Body of pancreas (tissue), 4 donors: Measurements from ENCODE around the gene ARHGAP12. TPM values are rescaled to one million over a fixed set of nuclear protein-coding genes. Genes with fewer than 3 reads are reported as not detected.

Experiments
- ATAC-seq: fragments of 150-250 bp; one replicate; pipeline ENCODE4 v1.9.1; 2016
- DNase-seq, 4 donors: peaks; one replicate each; pipeline ENCODE4 v3.0.0-alpha.2; 2019
- H3K27ac ChIP-seq, 4 donors: fragments of 200-600 bp; sonication (generic); 1 replicate in 3 of 4; 2 replicates in 1 of 4; pipeline versions ENCODE4 v1.5.1 to v1.6.1; 2016 to 2019; ENCODE audit warnings: mild to moderate bottlenecking in 1 of 4, mixed read lengths in 1 of 4, moderate library complexity in 1 of 4
- H3K27me3 ChIP-seq, 2 donors: fragments of 200-600 bp; sonication (generic); one replicate each; pipeline ENCODE4 v1.6.0; 2016; ENCODE audit warnings: mild to moderate bottlenecking in 1 of 2
- H3K36me3 ChIP-seq, 2 donors: fragments of 200-600 bp; sonication (generic); replicated peaks in 1 of 2; 2 replicates each; pipeline ENCODE4 v1.5.1; 2016; ENCODE audit warnings: low read depth in 2 of 2; ENCODE audit not compliant: insufficient read depth in 1 of 2
- H3K4me1 ChIP-seq: fragments of 200-600 bp; sonication (generic); one replicate; pipeline ENCODE4 v1.6.0; 2016
- H3K4me3 ChIP-seq, 2 donors: fragments of 200-600 bp; sonication (generic); 1 replicate in 1 of 2; 2 replicates in 1 of 2; pipeline ENCODE4 v1.5.1; 2016 to 2019
- H3K9me3 ChIP-seq, 3 donors: fragments of 200-600 bp; sonication (generic); 1 replicate in 2 of 3; 2 replicates in 1 of 3; pipeline ENCODE4 v1.5.1; 2016
- CTCF ChIP-seq, 7 experiments: fragments of 450-650 bp in 4 of 7; fragments of 200-600 bp in 3 of 7; sonication (generic) in 3 of 7; IDR thresholded peaks; one replicate each; pipeline ENCODE4 v1.5.1; 2016 to 2019; ENCODE audit warnings: antibody characterized with exemption in 7 of 7
- POLR2A ChIP-seq, 3 donors: fragments of 450-650 bp; IDR thresholded peaks; one replicate each; pipeline ENCODE4 v1.6.1; 2016; ENCODE audit warnings: antibody characterized with exemption in 3 of 3, mild to moderate bottlenecking in 2 of 3
- WGBS, 2 donors: methylation state at CpG; one replicate each; pipeline ENCODE4 v1.1.5; 2017; 5-methylcytosine and 5-hydroxymethylcytosine counted together
- intact Hi-C: fragments of 100-400 bp; cut with DNase I; formaldehyde crosslinking; loops from one replicate; pipeline ENCODE4 v1.15.1; 2023
- total RNA-seq, 2 donors: library from RNA; depleted of rRNA; stranded (reverse); fragments of >200 nt; gene quantifications; one replicate each; pipeline ENCODE4 v1.1.0, GENCODE V29; 2016

Gene ARHGAP12
- total RNA-seq, 2 donors from 2014 or later: 34.3 to 39.4 TPM

GRCh38 chr10:31912898-31913850 is 15.5 kb downstream of the ARHGAP12 start:
- H3K27ac ChIP-seq: peak overlapping the region in 1 of 4 donors; percentile 27
- TF ChIP-seq POLR2A (IDR thresholded peaks at IDR 0.05): no peak
- H3K9me3 ChIP-seq: no peaks in the 10 kb centered on the region
- peaks cover 41% of the 10 kb centered on the region for H3K4me1 ChIP-seq
- intact Hi-C loops: no loop called here
- H3K27me3 ChIP-seq: no peaks in the 10 kb centered on the region
- WGBS, 2 donors: 31 to 32% methylated on average over 10 of the region's 10 CpGs
- DNase-seq (no peak), ATAC-seq (peak; percentile 30)
- no peaks in the 10 kb centered on the region for H3K36me3 ChIP-seq
- no peak overlapping the region for H3K4me3 ChIP-seq

DNA sequence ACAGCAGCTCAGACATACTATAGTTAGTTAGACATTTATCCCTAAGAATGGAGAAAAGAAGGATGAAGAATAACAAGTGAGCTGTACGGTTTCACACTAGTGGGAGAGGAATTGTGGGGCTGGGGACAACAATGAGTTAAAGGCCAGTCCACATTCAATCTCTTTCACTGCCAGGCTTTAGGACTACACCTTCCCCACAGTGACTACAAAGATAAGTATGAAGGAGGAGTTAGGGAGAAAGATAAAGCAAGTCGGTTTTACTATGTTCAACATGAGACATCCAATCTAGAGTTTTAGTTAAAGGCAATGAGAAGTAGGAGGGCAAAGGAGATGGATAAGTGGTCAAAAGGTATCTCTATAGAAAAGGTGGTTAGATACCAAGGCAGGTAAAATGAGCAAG is 16.3 kb downstream of the ARHGAP12 start:
- Histone ChIP-seq H3K4me1 (peaks cover 43% of the 10 kb centered on the region), H3K4me3 (no peak overlapping the region)
- TF ChIP-seq POLR2A (IDR thresholded peaks at IDR 0.05) (no peak), CTCF (IDR thresholded peaks at IDR 0.05) (no peak)

DNA sequence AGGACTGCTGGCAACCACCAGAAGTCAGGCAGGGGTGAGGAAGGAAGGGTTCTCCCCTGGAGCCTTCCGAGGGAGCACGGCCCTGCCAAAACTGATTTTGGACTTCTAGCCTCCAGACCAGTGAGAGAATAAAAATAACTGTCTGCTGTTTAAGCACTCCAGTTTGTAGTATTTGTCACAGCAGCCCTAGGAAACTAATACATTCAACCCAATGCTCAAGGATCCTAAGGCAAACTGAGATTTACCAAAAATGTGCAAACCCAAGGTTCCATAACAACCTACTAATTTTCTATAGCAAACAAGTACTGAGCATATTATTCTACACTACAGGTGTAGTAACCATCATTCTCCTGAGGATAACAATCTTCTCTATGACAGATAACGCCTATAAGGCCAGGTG is 18.6 kb downstream of the ARHGAP12 start:
- Histone ChIP-seq H3K27ac (no peak overlapping the region), H3K4me1 (peaks cover 46% of the 10 kb centered on the region), H3K36me3 (no peaks in the 10 kb centered on the region), H3K9me3 (no peaks in the 10 kb centered on the region), H3K27me3 (no peaks in the 10 kb centered on the region), H3K4me3 (no peak overlapping the region)
- WGBS, 2 donors: 87 to 97% methylated on average over 3 of the region's 3 CpGs
- no peak for ATAC-seq
- intact Hi-C loops: no loop called here
- no peak for TF ChIP-seq CTCF (IDR thresholded peaks at IDR 0.05)
- no peak for TF ChIP-seq POLR2A (IDR thresholded peaks at IDR 0.05)
- DNase-seq: no peak

More for the DNA sequence above, 16.3 kb downstream of the ARHGAP12 start:
- no peaks in the 10 kb centered on the region for H3K36me3 ChIP-seq
- no peak overlapping the region for H3K27ac ChIP-seq
- DNase-seq (no peak), ATAC-seq (no peak)
- H3K9me3 ChIP-seq: no peaks in the 10 kb centered on the region
- H3K27me3 ChIP-seq: no peaks in the 10 kb centered on the region
- WGBS, 2 donors: 43 to 47% methylated on average over 2 of the region's 2 CpGs
- intact Hi-C loops: no loop called here

- intact Hi-C loops: no loop called here
- H3K4me3 ChIP-seq: no peak overlapping the region
- no peaks in the 10 kb centered on the region for H3K9me3 ChIP-seq
- H3K27me3 ChIP-seq: no peaks in the 10 kb centered on the region
- WGBS, 2 donors: 33 to 43% methylated on average over 7 of the region's 7 CpGs
- H3K36me3 ChIP-seq: no peaks in the 10 kb centered on the region
- H3K4me1 ChIP-seq: peaks cover 33% of the 10 kb centered on the region
- ATAC-seq (peak; percentile 56), DNase-seq (peak in 1 of 4 donors; percentile 15)
- no peak for TF ChIP-seq CTCF (IDR thresholded peaks at IDR 0.05)
- no peak for TF ChIP-seq POLR2A (IDR thresholded peaks at IDR 0.05)
- peak overlapping the region in 2 of 4 donors; percentile 33 to 46 for H3K27ac ChIP-seq
These were observed 20.5 kb downstream of the ARHGAP12 start for GRCh38 chr10:31908157-31908556.

DNA sequence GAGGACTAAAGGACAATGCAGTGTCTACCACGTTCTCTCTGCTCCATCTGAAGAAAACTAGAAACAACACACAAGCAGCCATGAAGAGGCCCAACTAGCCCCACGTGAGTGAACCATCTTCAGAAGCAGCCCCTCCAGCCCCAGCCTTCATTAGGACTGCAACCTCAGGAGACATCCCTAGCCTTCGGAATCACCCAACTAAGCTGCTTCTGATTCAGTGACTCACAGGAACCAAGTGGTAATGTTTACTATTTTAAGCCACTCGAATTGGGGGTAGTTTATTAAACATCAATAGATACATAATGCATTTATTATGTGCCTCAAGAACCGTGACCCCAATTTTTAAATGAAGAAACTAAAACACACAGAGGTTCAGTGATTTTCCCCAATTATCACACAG is 22.6 kb downstream of the ARHGAP12 start:
- intact Hi-C loops: no loop called here
- H3K27me3 ChIP-seq: no peaks in the 10 kb centered on the region
- DNase-seq (no peak), ATAC-seq (no peak)
- no peaks in the 10 kb centered on the region for H3K36me3 ChIP-seq
- H3K4me3 ChIP-seq: no peak overlapping the region
- peaks cover 17% of the 10 kb centered on the region for H3K4me1 ChIP-seq
- TF ChIP-seq CTCF (IDR thresholded peaks at IDR 0.05) (no peak), POLR2A (IDR thresholded peaks at IDR 0.05) (no peak)
- no peaks in the 10 kb centered on the region for H3K9me3 ChIP-seq
- 71 to 72% methylated on average over 5 of the region's 5 CpGs for WGBS, 2 donors
- H3K27ac ChIP-seq: no peak overlapping the region
